ENCODE results near the gene ADCK1.
"Not testable (repeated sequence)": the region's sequence is repeated elsewhere in the genome, so short reads cannot be mapped to it uniquely, and the experiment has no call there.

ADCK1 gene, protein sequence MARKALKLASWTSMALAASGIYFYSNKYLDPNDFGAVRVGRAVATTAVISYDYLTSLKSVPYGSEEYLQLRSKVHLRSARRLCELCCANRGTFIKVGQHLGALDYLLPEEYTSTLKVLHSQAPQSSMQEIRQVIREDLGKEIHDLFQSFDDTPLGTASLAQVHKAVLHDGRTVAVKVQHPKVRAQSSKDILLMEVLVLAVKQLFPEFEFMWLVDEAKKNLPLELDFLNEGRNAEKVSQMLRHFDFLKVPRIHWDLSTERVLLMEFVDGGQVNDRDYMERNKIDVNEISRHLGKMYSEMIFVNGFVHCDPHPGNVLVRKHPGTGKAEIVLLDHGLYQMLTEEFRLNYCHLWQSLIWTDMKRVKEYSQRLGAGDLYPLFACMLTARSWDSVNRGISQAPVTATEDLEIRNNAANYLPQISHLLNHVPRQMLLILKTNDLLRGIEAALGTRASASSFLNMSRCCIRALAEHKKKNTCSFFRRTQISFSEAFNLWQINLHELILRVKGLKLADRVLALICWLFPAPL

DNA sequence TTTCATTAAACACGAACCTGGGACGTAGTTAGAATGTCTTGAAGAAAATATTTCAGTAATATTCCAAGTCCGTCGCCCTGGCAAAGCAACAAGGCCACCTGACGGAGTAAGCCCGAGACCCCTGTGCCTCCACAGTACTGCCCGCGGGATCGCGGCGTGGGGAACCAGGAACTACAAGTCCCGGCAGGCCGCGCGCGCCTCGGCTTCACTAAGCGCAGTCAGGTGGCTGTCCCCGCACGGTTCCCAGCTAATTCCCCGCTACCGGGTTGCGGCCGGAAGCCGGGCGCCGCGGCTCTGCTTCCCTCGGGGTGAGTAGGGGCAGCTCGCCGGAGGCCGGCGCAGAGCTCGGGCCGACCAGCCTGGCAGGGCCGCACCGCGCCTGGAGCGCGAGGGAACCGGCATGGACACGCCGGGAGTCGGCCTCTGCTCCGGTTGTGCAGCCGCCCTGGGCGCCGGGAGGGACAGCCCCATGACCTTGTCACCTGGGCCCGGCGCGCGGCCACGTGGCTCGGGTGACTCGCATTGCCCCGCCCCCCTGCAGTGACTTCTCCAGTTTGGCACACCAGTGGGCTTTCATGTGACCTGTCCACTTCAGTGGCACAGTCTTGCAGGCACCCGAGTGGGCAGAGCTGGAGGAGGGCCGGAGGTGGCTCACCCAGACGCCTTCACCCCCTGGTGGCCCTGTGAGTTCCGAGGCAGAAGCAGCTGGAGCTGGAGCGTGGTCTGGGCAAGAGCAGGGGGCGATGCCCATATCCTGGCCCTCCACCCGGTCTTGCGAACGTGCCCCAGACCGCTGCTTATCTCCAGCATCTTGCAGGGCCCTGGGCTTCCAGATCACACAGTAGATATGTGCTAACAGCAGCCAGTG lies at the start of gene ADCK1:
ADCK1 (plus strand) TSS at position 247 of the 868 bp plus-strand sequence. CDS start 18,870 bp downstream, outside the sequence.
- DNase-seq, result peak; percentile 68

DNA sequence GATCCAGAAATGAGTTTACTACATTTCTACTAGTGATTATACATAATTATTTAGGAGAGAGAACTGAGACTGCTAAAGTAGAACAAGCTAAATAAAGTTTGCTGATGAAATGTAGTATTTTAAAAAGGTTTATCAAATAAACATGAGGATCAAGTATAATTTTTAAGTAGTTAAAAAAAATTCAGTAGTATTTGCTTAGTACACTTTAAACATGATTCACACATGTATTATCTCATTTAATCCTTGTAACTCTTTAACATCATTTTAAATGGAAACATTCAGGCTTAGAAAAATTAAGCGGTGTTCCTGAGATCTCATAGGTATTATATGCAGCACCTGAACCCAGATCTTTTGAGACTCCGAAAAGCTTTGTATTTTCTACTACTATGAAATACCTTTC lies 47.6 kb upstream of the ADCK1 start:
- DNase-seq, result no peak

DNA sequence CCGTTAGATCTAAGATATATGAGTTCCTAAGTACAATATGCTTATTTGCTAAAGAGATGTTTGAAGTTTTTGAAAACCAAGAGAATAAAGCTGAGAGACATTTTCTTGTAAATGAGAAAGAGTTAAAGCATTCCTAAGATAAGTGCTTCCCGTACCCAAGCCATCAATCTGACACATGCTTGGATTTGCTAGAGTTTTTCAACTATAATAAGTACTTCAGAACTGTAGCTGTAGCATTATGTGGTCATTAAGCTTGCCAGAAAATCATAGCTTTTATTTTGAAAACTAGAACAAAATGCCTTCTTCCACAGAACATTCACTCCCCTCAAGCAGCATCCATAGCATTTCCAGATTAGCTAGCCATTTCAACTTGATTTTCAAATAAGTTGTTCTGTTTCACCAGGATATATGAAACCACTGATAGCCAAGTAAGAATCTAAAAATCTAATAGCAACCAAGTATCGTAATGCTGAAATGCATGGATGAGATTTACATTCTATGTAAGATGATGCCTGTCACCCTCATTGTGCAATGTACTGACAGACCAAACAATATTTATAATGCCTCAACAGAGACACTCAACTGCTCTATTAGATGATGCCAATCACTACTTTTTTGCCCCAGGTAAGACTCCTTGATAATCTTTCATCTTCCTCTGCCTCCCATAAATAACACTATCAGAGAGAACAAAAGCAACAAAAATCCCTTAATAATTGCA lies 47.0 kb upstream of the ADCK1 start:
- no peak for DNase-seq

DNA sequence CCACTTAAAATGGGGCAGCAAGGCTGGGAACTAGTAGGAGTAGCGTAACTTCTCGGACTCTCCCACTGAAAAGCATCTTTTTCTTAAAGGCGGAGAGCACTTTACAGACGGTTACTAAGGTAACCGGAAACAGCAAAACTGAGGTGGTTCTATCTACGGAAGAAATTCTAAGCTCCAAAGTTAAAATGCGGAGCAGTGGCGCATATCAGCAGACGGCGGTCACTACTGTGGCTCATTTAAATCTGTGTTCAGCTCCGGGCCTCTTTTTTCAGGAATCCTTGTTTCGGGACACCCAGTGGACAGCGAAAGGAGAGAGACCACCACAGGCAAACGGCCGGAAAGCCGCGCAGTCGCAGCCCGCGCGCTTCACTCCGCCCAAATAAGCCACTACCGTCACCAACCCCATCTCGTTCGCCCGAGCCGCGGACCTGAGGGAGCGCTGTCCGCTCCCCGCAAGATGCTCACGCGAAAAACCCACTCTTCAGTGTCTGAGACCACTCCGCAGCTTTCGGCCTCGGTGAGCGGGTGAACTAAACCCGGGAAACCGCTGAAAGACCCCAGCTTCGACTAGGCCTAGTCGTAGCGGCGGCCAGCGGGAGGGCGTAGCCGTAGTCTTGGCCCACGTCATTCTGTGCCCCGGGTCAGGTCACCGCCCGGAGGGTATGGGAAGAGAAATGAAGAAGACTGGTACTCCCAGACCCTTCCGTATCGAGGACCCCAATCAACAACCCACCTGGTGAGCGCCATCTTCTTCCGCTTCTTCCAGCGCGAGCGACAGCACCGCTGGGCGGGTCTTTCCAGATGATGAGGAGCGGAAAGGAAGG lies 39.3 kb upstream of the ADCK1 start, which contains the start of gene SNW1:
SNW1 (minus strand) TSS at position 776 of the 824 bp plus-strand sequence; CDS start at position 747, 29 bp downstream.
- DNase-seq, result peak; percentile 93

DNA sequence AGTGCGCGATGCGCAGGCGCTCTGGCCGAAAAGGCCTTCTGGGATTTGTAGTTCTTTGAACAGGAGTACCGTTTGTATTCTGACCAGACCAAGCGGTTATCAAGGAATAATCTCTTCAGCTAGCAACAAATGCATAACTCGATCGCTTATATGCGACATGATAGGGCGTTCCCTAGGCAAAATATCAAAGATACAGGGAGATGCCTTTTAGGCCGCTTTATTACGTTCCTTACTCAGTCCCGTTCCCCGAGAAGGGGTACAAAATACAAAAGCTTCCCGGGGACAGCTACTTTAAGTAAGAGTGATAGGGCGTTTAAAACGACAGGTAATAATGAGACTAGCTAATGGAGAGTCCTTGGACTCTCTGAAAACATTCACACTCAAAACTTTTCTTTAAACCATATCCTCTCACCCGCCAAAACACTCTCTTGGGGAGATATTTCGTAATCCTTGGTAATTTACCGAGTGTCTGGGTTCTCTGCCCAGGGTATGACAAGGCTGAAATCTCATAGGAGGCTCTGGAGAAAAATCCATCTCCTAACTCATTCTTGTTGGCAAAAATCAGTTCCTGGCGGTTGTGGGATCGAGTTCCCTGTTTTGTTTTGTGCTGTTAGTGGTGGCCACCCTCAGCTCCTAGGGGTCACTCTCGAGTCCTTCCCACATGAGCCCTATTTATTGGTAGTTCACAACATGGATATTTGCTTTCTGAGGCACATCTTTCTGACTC lies 38.5 kb upstream of the ADCK1 start:
- DNase-seq, result peak; percentile 64

DNA sequence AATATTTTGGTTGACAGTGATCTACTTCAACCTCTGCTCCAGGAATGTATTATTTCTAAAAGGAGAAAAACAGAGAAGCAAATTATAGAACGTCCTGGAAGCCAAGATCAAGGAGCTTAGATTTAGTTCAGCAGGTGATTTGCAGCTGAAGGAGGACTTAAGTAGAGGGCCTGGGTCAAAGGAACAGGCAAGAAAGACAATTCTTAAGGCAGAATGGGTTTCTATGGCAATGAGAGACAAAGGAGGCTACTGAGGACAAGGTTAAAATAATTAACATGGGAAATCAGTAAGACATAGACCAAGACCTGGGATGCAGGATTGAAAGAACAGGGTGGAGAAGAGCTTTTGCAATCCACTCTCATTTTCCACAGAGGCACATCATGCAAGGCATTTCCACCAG lies 36.6 kb upstream of the ADCK1 start:
- DNase-seq, result no peak

DNA sequence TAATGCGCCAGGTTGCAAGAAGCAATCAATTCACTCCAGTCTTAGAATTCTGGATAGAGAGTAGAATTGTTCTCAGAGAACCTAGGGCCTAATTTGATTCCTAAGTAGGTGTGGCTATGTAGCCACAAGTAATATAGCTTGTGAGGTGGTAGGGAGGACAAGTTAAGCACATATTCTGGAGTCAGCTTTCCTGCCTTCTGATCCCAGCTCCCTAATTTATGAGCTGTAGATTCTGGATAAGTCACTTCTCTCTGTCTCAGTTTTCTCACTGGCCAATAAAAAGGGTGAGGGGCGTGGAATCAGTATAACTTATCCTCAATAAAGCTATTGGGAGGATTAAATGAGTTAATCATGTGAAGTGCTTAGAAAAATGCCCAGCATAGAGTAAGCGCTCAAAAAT lies 35.9 kb upstream of the ADCK1 start:
- no peak for DNase-seq

DNA sequence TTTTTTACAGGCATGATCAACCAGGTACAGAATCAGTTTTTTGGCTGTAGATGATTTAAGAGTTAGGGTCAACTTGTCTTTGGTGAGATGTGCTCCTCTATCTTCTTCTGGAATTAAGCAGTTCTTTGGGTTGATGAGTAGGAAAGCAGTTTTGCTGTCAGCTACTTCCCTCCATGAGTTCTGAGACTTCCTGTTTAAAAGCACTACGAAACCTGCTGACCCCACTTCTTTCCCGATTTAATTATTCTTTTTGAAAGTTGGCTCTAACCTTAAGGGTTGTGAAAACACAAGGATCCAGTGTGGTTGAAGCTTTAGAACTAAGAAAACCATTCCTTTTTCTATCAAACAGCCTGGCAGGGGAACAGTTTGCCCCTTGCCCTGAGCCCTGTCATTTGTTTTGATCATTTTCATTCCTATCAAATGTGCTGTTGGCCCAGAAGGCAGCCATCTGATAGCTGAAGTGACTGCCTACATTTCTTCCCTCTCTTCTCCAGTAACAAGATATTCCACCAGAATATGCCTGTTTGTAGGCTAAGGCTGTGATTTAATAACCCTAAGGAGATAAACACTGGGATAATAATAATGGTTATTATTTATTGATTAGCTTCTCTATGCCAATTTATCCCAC lies 31.4 kb upstream of the ADCK1 start:
- DNase-seq, result not testable (repeated sequence)

DNA sequence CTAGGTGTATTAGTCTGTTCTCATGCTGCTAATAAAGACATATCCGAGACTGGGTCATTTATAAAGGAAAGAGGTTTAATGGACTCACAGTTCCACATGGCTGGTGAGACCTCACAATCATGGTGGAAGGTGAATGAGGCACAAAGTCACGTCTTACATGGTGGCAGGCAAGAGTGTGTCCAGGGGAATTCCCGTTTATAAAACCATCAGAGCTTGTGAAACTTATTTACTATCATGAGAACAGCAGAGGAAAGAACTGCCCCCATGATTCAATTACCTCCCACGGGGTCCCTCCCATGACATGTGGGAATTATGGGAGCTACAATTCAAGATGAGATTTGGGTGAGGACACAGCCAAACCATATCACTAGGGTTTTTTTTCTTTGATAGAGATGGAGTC lies 25.9 kb upstream of the ADCK1 start:
- DNase-seq, result not testable (repeated sequence)

DNA sequence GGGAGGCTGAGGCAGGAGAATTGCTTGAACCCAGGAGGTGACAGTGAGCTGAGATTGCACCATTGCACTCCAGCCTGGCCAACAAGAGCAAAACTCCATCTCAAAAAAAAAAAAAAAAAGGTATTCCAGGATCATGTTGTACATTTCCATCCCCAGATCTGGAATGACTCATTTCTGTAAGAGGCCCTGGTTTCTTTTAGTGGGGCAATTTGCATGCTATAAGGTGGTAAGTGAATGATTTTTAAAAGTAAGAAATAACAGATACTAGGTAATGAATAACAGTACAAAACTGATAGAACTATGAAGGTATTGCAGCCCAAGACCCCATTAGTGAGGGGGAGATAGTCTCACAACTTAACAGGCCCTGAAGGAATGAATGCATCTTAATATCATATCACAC lies 17.7 kb upstream of the ADCK1 start:
- DNase-seq, result no peak

DNA sequence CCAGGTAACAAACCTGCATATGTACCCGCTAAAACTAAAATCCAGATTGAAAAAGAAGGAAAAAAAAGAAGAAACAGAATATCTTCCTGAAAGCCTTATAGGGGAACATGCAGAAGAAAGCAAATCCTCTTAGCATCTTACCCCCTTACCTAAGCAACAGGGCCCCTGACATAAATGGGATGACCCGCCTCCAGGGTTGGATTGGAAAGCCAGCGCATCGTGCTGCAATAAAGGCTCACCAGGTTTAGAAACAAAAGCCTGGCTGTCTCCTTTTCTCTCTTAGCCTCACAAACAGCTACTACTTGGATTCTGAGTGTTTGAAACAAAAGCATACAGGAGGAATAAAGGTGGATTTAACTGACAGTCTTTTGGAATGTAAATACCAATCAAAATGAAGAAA lies 13.8 kb upstream of the ADCK1 start:
- no peak for DNase-seq

DNA sequence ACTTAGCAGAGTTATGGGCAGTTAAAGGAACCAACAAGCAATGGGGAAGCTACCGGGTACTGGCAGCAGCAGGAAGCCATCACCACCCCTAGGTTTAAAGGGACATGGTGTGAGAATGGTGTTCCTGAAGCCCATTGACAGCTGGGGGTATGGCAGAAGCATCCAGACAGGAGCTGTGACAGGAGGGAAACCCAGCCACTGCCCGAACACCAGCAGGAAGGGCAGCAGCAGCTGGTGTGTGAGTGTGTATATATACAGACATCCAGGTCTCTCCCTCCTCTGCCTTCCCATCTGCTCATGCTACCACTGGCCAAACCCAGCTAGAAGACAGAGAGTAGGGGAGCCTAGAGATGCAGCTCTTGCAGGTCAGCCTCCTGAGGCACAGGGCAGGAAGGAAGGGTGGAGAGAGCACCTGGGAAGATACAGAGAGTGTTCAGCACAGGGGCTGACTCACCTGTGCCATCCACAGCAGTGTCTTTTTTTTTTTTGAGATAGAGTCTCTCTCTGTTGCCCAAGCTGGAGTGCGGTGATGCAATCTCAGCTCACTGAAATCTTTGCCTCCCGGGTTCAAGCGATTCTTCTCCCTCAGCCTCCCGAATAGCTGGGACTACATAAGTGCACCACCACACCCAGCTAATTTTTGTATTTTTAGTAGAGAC lies 9.2 kb upstream of the ADCK1 start:
- no peak for DNase-seq

DNA sequence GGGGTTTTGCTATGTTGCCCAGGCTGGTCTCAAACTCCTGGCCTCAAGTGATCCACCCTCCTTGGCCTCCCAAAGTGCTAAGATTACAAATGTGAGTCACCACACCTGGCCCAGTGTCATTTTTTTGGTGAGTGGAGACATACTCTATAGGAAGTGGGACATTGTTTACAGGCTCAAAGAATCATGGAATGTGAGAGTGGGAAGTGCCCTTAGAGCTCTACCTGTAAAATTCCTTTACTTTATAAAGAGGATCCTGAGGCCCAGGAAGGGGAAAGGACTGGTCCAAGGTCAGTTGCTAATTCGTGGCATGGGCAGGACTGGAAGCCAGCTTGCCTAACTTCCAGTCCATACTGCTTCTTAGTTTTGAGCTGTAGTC lies 8.7 kb upstream of the ADCK1 start:
- no peak for DNase-seq

DNA sequence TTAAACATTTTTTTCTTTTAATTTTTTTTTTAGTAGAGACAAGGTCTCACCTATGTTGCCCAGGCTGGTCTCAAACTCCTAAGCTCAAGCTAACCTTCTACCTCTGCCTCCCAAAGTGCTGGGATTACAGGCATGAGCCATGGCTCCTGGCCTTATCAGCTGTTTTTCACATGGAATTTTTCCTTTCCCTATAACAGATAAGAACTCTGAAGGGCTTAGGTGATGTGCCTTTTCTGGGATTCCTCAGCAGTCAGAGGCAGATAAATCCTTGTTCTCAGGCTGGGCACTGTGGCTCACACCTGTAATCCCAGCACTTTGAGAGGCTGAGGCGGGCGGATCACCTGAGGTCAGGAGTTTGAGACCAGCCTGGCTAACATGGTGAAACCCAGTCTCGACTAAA lies 6.7 kb upstream of the ADCK1 start:
- DNase-seq, result not testable (repeated sequence)

DNA sequence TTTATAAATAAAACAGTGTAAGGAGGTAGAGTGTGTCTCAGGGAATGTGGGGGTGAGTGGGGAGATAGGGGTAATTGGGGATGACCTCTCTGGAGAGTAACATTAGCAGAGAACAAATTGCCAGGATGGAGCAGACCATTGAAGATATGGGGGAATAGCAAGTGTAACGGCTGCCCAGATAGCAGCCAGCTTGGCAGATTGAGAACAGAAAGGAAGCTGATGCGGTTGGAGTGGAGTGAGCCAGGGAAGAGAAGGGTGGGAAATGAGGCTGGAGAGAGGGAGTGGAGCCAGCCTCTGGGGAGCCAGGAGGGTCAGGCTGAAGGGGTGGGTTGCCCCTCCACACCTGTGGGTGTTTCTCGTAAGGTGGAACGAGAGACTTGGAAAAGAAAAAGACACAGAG lies 5.6 kb upstream of the ADCK1 start:
- no peak for DNase-seq

DNA sequence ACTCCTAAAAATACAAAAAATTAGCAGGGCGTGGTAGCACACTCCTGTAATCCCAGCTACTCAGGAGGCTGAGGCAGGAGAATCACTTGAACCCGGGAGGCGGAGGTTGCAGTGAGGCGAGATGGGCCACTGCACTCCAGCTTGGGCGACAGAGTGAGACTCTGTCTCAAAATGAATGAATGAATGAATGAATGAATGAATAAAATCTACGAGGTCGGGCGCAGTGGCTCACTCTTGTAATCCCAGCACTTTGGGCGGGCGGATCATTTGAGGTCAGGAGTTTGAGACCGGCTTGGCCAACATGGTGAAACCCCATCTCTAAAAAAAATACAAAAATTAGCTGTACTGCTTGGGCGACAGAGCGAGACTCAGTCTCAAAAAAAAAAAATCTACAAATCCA lies 453 bp upstream of the ADCK1 start:
- DNase-seq, result not testable (repeated sequence)

DNA sequence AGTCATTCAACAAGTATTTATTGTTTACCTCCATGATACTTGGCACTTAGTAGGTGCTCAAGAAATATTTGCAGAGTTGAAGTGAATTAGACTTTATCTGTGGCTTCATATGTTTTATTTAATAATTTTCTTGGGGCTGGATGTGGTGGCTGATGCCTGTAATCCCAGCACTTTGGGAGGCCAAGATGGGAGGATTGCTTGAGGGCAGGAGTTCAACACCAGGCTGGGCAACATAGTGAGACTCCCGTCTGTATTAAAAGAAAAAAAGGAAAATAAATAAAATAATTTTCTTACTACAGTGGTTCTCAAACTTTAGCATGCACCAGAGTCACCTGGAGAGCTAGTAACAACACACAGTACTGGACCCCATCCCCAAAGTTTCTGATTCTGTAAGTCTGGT lies 905 bp downstream of the ADCK1 start:
- DNase-seq, result no peak

DNA sequence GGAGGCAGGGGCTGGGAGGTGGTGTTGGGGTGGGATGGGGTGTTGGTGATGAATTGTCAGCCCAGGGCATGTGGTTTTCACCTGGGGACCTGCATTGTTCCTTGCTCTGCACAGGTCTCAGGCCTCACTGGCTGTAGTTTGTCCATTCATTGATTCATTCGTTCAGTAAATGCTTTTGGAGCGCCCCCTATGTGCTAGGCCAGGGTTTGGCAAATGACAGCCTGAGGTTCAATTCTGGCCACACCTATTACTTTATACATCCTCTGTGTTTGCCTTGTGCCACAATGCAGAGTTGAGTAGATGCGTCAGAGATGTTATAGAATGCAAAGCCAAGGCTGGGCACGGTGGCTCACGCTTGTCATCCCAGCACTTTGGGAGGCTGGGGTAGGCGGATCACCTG lies 4.7 kb downstream of the ADCK1 start:
- DNase-seq, result no peak

DNA sequence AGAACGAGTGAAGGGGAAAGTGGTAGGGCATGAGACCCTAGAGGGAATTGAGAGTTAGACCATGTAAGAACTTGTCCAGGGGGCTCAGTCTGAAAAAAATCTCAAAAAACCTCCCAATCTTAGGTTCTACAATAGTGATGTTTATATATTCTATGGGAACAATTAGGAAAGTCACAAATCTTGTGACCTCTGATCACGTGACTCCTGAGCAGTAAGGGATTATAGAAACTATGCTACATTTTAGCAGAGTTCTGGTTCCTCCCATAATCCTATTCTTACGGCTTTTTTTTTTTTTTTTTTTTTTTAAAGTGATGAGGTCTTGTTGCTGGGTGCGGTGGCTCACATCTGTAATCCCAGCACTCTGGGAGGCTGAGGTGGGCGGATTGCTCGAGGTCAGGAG lies 5.8 kb downstream of the ADCK1 start:
- no peak for DNase-seq

DNA sequence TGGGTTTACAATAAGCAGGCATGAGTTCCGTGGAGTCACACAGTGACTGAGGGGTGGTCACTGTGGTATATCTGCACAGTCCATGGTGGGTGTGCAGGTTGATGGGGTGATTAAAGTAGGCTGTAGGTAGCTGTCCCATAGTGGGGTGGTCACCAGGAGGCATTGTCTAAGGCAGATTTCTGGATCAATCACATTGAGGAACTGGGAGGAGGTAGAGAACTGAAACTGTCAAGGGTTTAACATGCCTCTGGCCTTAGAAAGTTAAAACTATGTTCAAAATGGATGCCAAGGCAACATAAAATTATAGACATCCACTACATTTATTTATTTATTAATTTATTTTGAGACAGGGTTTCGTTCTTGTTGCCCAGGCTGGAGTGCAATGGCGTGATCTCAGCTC lies 8.3 kb downstream of the ADCK1 start:
- DNase-seq, result no peak
